ENCODE data around the gene NEGR1.
A peak's percentile ranks its signal among the peaks of the same experiment; 100 is the strongest.

NEGR1 gene

GRCh38 chr1:72117621-72118020, 164.7 kb downstream of the NEGR1 start:
- DNase-seq (ENCODE audit: low spot score): no peak

GRCh38 chr1:72115290-72115689, 167.0 kb downstream of the NEGR1 start:
- no peak for DNase-seq (ENCODE audit: low spot score)

GRCh38 chr1:72111662-72112061, 170.7 kb downstream of the NEGR1 start:
- no peak for DNase-seq (ENCODE audit: low spot score)

- DNase-seq (ENCODE audit: low spot score): no peak
Measured at GRCh38 chr1:72109916-72110315, 172.4 kb downstream of the NEGR1 start.

- no peak for DNase-seq (ENCODE audit: low spot score)
Measured at GRCh38 chr1:72105201-72105600, 177.1 kb downstream of the NEGR1 start.

GRCh38 chr1:72101840-72102632, 180.3 kb downstream of the NEGR1 start:
- DNase-seq (ENCODE audit: low spot score): no peak

- no peak for DNase-seq (ENCODE audit: low spot score)
Measured at GRCh38 chr1:72100771-72101170, 181.6 kb downstream of the NEGR1 start.

GRCh38 chr1:72097851-72098570, 184.3 kb downstream of the NEGR1 start:
- DNase-seq (ENCODE audit: low spot score): no peak

- no peak for DNase-seq (ENCODE audit: low spot score)
Measured at GRCh38 chr1:72094209-72094608, 188.1 kb downstream of the NEGR1 start.

- no peak for DNase-seq (ENCODE audit: low spot score)
Measured at GRCh38 chr1:72086394-72086793, 195.9 kb downstream of the NEGR1 start.

- no peak for DNase-seq (ENCODE audit: low spot score)
Measured at GRCh38 chr1:72075425-72075824, 206.9 kb downstream of the NEGR1 start.

- DNase-seq (ENCODE audit: low spot score): no peak
Measured at GRCh38 chr1:72066431-72066830, 215.9 kb downstream of the NEGR1 start.

- DNase-seq (ENCODE audit: low spot score): no peak
Measured at GRCh38 chr1:72064196-72065075, 217.9 kb downstream of the NEGR1 start.

GRCh38 chr1:72063364-72064044, 218.8 kb downstream of the NEGR1 start:
- no peak for DNase-seq (ENCODE audit: low spot score)

- DNase-seq (ENCODE audit: low spot score): no peak
Measured at GRCh38 chr1:72062584-72062983, 219.8 kb downstream of the NEGR1 start.

GRCh38 chr1:72060466-72061245, 221.7 kb downstream of the NEGR1 start:
- DNase-seq (ENCODE audit: low spot score): no peak

GRCh38 chr1:72056516-72056915, 225.8 kb downstream of the NEGR1 start:
- no peak for DNase-seq (ENCODE audit: low spot score)

- DNase-seq (ENCODE audit: low spot score): no peak
Measured at GRCh38 chr1:72051538-72051937, 230.8 kb downstream of the NEGR1 start.

GRCh38 chr1:72050551-72050950, 231.8 kb downstream of the NEGR1 start:
- no peak for DNase-seq (ENCODE audit: low spot score)

GRCh38 chr1:72037745-72038343, 244.5 kb downstream of the NEGR1 start:
- DNase-seq (ENCODE audit: low spot score): peak; percentile 4

- no peak for DNase-seq (ENCODE audit: low spot score)
Measured at GRCh38 chr1:72034827-72035226, 247.5 kb downstream of the NEGR1 start.
